Measurements from ENCODE around the gene PRR5L.
"Not testable (repeated sequence)": the region's sequence is repeated elsewhere in the genome, so short reads cannot be mapped to it uniquely, and the experiment has no call there.

Gene PRR5L

DNA sequence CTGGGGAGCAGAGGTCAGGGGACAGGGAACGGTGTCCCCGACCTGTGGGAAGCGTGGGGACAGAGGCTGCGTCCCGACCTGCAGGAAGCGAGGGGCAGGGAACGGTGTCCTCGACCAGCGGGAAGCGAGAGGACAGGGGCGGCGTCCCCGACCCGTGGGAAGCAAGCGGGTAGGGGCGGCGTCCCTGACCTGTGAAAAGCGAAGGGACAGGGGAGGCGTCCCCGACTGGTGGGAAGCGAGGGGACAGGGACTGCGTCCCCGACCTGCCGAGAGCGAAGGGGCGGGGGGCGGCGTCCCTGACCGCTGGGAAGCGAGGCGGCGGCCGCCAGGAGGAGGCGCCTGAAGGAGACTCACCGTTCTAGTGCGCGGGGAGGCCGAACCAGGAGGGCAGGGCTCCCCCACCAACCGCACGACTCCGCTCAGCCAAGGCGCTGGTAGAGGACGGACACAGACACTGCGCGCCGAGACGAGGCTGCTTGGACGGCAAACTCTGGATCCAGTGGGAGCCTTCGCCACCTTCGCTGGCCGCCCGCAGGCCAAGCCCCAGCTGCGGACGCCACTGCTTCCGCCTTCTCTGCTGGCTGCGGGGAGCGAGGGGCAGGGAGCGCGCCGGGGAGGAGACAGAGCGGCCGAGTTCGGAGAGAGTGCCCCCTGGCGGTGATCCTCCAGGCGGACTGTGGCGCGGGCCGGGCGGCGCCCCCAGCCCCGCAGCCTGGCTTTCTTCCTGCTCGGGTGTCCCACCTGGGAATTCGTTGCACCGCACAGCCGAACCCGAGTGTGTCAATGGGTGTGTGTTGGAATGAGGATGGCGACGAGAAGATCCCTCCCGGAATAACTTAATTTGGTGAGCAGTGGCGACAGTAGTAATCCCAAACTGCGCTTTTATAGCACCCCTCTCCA, 213.9 kb downstream of the PRR5L start, which contains the start of gene TRAF6:
Gene TRAF6 (minus strand): TSS at position 579 of the 900 bp plus-strand sequence. CDS start 8,757 bp downstream, outside the sequence.
- DNase-seq (ENCODE audit: low read depth), result peak; percentile 35
- peak within 1 kb of the TSS; percentile 79 for H3K4me3 ChIP-seq (ENCODE audit: low read depth, low read length)
- TF ChIP-seq CTCF (IDR thresholded peaks at IDR 0.05; ENCODE audit: control insufficient read depth, extremely low read depth, insufficient read depth), result peak; percentile 96

GRCh38 chr11:36510594-36510942, 214.5 kb downstream of the PRR5L start:
- no peak for TF ChIP-seq CTCF (IDR thresholded peaks at IDR 0.05; ENCODE audit: control insufficient read depth, extremely low read depth, insufficient read depth)
- DNase-seq (ENCODE audit: low read depth), result no peak
- peak overlapping the region; percentile 79 for H3K4me3 ChIP-seq (ENCODE audit: low read depth, low read length)

DNA sequence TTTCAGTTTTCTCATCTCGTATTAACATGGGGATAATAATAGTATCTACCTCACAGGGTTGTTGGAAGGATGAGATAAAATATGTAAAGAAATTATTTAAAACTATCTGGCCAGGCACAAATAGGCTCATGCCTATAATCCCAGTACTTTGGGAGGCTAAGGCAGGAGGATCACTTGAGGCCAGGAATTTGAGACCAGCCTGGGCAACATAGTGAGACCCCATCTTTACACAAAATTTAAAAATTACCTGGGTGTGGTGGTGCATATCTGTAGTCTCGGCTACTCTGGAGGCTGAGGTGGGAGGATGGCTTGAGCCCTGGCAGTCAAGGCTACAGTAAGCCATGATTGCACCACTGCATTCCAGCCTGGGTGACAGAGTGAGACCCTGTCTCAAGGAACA, 215.0 kb downstream of the PRR5L start:
- not testable (repeated sequence) for H3K4me3 ChIP-seq (ENCODE audit: low read depth, low read length); DNase-seq (ENCODE audit: low read depth)

- no peak for DNase-seq (ENCODE audit: low read depth)
- TF ChIP-seq CTCF (IDR thresholded peaks at IDR 0.05; ENCODE audit: control insufficient read depth, extremely low read depth, insufficient read depth), result no peak
- no peak overlapping the region for H3K4me3 ChIP-seq (ENCODE audit: low read depth, low read length)
These were observed 215.9 kb downstream of the PRR5L start for GRCh38 chr11:36512016-36512415.

GRCh38 chr11:36513965-36514364, 217.9 kb downstream of the PRR5L start:
- no peak for TF ChIP-seq CTCF (IDR thresholded peaks at IDR 0.05; ENCODE audit: control insufficient read depth, extremely low read depth, insufficient read depth)
- H3K4me3 ChIP-seq (ENCODE audit: low read depth, low read length), result no peak overlapping the region
- no peak for DNase-seq (ENCODE audit: low read depth)
